ENCODE measurements around the gene MSI2. TPM values are rescaled to one million over a fixed set of nuclear protein-coding genes. Genes with fewer than 3 reads are reported as not detected.

Gene MSI2
- total and polyA plus RNA-seq, 2 donors (not counting 1 experiment from before 2014, with no cell fraction given): 16.1 to 196 TPM

GRCh38 chr17:57260325-57261083, 4.2 kb downstream of the MSI2 start:
- Mint-ChIP-seq H3K27ac (peak overlapping the region; percentile 5), H3K4me3 (peak overlapping the region; percentile 84), H3K27me3 (no peaks in the 10 kb centered on the region), H3K4me1 (peaks cover 60% of the 10 kb centered on the region), H3K9me3 (ENCODE audit: insufficient read depth) (no peaks in the 10 kb centered on the region)
- Histone ChIP-seq H3K4me1 (ENCODE audit: control insufficient read depth in 2 of 2, insufficient read depth in 2 of 2, low read length in 2 of 2) (peaks cover 41 to 49% of the 10 kb centered on the region in 2 donors), H3K27ac (ENCODE audit: low read length in 2 of 2) (no peak overlapping the region), H2AFZ (ENCODE audit: insufficient read depth, low read depth, low read length, poor library complexity, severe bottlenecking) (no peak overlapping the region), H3K36me3 (replicated peaks in 1 of 2; ENCODE audit: control extremely low read depth in 1 of 2, control insufficient read depth in 1 of 2, extremely low read depth in 1 of 2, insufficient read depth in 2 of 2, low read length in 1 of 2) (peaks cover 13 to 35% of the 10 kb centered on the region in 2 experiments), H3K4me3 (ENCODE audit: control extremely low read depth in 1 of 5, extremely low read depth in 1 of 5, insufficient read depth in 1 of 5, low read depth in 2 of 5, low read length in 4 of 5) (no peak overlapping the region), H3K9ac (ENCODE audit: low read length) (no peak overlapping the region), H3K79me2 (ENCODE audit: control insufficient read depth, insufficient read depth, low read length) (peaks cover 66% of the 10 kb centered on the region), H4K20me1 (ENCODE audit: control insufficient read depth, insufficient read depth, low read length, poor library complexity, severe bottlenecking) (peaks cover 16% of the 10 kb centered on the region), H3K4me2 (replicated peaks; ENCODE audit: low read depth, low read length, poor library complexity, severe bottlenecking) (peak overlapping the region; percentile 92), H3K9me3 (ENCODE audit: control extremely low read depth in 1 of 3, control insufficient read depth in 2 of 3, insufficient read depth in 1 of 3, low read length in 2 of 3) (no peaks in the 10 kb centered on the region), H3K27me3 (replicated peaks in 1 of 4; ENCODE audit: control extremely low read depth in 1 of 4, control insufficient read depth in 3 of 4, insufficient read depth in 4 of 4, low read length in 3 of 4) (no peaks in the 10 kb centered on the region)
- intact Hi-C loops (cut with micrococcal nuclease): loop anchor here (2.0 kb wide), 1 partner anchor 24 kb away; no protein-coding TSS in a partner anchor
- CTCF ChIA-PET: interaction anchor here (1.5 to 3.0 kb wide), 4 partner anchors 11 to 487 kb away, joined by 4 to 30 read pairs (median 5); no protein-coding TSS in a partner anchor
- POLR2A ChIA-PET: interaction anchor here (0.7 kb wide), 1 partner anchor 369 kb away, joined by 5 read pairs; no protein-coding TSS in a partner anchor
- no peak for TF ChIP-seq CTCF (IDR thresholded peaks at IDR 0.05)
- TF ChIP-seq EZH2 (IDR thresholded peaks at IDR 0.05; ENCODE audit: borderline replicate concordance, insufficient read depth, low read depth, low read length, poor library complexity, severe bottlenecking): no peak
- DNase-seq (peak; percentile 23), ATAC-seq (ENCODE audit: low read depth) (no peak)
- no CpG with 5 or more reads among the region's 7 CpGs for WGBS (ENCODE audit: insufficient coverage)

GRCh38 chr17:57261084-57261461, 4.8 kb downstream of the MSI2 start:
- Histone ChIP-seq H3K9ac (ENCODE audit: low read length) (no peak overlapping the region), H3K4me1 (ENCODE audit: control insufficient read depth in 2 of 2, insufficient read depth in 2 of 2, low read length in 2 of 2) (peaks cover 38 to 49% of the 10 kb centered on the region in 2 donors), H4K20me1 (ENCODE audit: control insufficient read depth, insufficient read depth, low read length, poor library complexity, severe bottlenecking) (peaks cover 22% of the 10 kb centered on the region), H3K27me3 (replicated peaks in 1 of 4; ENCODE audit: control extremely low read depth in 1 of 4, control insufficient read depth in 3 of 4, insufficient read depth in 4 of 4, low read length in 3 of 4) (no peaks in the 10 kb centered on the region), H2AFZ (ENCODE audit: insufficient read depth, low read depth, low read length, poor library complexity, severe bottlenecking) (no peak overlapping the region), H3K27ac (ENCODE audit: low read length in 2 of 2) (no peak overlapping the region), H3K36me3 (replicated peaks in 1 of 2; ENCODE audit: control extremely low read depth in 1 of 2, control insufficient read depth in 1 of 2, extremely low read depth in 1 of 2, insufficient read depth in 2 of 2, low read length in 1 of 2) (peaks cover 13 to 41% of the 10 kb centered on the region in 2 experiments), H3K4me2 (replicated peaks; ENCODE audit: low read depth, low read length, poor library complexity, severe bottlenecking) (peak overlapping the region; percentile 92), H3K79me2 (ENCODE audit: control insufficient read depth, insufficient read depth, low read length) (peaks cover 71% of the 10 kb centered on the region), H3K4me3 (ENCODE audit: control extremely low read depth in 1 of 5, extremely low read depth in 1 of 5, insufficient read depth in 1 of 5, low read depth in 2 of 5, low read length in 4 of 5) (no peak overlapping the region), H3K9me3 (ENCODE audit: control extremely low read depth in 1 of 3, control insufficient read depth in 2 of 3, insufficient read depth in 1 of 3, low read length in 2 of 3) (no peaks in the 10 kb centered on the region)
- TF ChIP-seq EZH2 (IDR thresholded peaks at IDR 0.05; ENCODE audit: borderline replicate concordance, insufficient read depth, low read depth, low read length, poor library complexity, severe bottlenecking) (no peak), CTCF (IDR thresholded peaks at IDR 0.05) (no peak)
- Mint-ChIP-seq H3K4me1 (peaks cover 58% of the 10 kb centered on the region), H3K27me3 (no peaks in the 10 kb centered on the region), H3K27ac (peak overlapping the region; percentile 73), H3K9me3 (ENCODE audit: insufficient read depth) (no peaks in the 10 kb centered on the region), H3K4me3 (peak overlapping the region; percentile 84)
- CTCF ChIA-PET: interaction anchor here (0.7 to 3.0 kb wide), 5 partner anchors 10 to 487 kb away, joined by 3 to 30 read pairs (median 5); no protein-coding TSS in a partner anchor
- no CpG with 5 or more reads among the region's 4 CpGs for WGBS (ENCODE audit: insufficient coverage)
- DNase-seq (peak; percentile 23), ATAC-seq (ENCODE audit: low read depth) (no peak)
- intact Hi-C loops (cut with micrococcal nuclease): loop anchor here (2.0 kb wide), 1 partner anchor 24 kb away; no protein-coding TSS in a partner anchor
- POLR2A ChIA-PET: interaction anchor here (0.6 to 0.7 kb wide), 2 partner anchors 369 to 594 kb away, joined by 5 to 7 read pairs; no protein-coding TSS in a partner anchor

Measured in B cell (primary cell).